Measurements from ENCODE around the gene IL13RA1. TPM values are rescaled to one million over a fixed set of nuclear protein-coding genes. Genes with fewer than 3 reads are reported as not detected.

Gene IL13RA1
- total and polyA plus RNA-seq, 2 experiments from 2014 or later = 2.7 to 6.6 TPM

DNA sequence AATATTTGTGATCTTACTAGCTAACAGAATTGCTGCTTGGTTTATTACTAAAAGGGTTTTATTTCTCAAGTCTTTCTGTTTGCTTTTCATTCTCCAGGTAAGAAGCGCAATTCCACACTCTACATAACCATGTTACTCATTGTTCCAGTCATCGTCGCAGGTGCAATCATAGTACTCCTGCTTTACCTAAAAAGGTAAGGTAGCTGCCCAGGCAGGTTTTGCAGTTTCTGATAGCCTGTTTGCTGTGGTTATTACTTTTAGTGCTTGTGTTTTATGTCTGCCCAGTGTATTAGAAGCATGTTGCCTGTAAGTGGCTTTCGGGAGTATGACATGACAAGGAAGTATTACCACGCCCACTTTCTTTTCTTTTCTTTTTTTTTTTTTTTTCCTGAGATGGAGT, 46.4 kb downstream of the IL13RA1 start (continued):
- TF ChIP-seq, protein P1, sequence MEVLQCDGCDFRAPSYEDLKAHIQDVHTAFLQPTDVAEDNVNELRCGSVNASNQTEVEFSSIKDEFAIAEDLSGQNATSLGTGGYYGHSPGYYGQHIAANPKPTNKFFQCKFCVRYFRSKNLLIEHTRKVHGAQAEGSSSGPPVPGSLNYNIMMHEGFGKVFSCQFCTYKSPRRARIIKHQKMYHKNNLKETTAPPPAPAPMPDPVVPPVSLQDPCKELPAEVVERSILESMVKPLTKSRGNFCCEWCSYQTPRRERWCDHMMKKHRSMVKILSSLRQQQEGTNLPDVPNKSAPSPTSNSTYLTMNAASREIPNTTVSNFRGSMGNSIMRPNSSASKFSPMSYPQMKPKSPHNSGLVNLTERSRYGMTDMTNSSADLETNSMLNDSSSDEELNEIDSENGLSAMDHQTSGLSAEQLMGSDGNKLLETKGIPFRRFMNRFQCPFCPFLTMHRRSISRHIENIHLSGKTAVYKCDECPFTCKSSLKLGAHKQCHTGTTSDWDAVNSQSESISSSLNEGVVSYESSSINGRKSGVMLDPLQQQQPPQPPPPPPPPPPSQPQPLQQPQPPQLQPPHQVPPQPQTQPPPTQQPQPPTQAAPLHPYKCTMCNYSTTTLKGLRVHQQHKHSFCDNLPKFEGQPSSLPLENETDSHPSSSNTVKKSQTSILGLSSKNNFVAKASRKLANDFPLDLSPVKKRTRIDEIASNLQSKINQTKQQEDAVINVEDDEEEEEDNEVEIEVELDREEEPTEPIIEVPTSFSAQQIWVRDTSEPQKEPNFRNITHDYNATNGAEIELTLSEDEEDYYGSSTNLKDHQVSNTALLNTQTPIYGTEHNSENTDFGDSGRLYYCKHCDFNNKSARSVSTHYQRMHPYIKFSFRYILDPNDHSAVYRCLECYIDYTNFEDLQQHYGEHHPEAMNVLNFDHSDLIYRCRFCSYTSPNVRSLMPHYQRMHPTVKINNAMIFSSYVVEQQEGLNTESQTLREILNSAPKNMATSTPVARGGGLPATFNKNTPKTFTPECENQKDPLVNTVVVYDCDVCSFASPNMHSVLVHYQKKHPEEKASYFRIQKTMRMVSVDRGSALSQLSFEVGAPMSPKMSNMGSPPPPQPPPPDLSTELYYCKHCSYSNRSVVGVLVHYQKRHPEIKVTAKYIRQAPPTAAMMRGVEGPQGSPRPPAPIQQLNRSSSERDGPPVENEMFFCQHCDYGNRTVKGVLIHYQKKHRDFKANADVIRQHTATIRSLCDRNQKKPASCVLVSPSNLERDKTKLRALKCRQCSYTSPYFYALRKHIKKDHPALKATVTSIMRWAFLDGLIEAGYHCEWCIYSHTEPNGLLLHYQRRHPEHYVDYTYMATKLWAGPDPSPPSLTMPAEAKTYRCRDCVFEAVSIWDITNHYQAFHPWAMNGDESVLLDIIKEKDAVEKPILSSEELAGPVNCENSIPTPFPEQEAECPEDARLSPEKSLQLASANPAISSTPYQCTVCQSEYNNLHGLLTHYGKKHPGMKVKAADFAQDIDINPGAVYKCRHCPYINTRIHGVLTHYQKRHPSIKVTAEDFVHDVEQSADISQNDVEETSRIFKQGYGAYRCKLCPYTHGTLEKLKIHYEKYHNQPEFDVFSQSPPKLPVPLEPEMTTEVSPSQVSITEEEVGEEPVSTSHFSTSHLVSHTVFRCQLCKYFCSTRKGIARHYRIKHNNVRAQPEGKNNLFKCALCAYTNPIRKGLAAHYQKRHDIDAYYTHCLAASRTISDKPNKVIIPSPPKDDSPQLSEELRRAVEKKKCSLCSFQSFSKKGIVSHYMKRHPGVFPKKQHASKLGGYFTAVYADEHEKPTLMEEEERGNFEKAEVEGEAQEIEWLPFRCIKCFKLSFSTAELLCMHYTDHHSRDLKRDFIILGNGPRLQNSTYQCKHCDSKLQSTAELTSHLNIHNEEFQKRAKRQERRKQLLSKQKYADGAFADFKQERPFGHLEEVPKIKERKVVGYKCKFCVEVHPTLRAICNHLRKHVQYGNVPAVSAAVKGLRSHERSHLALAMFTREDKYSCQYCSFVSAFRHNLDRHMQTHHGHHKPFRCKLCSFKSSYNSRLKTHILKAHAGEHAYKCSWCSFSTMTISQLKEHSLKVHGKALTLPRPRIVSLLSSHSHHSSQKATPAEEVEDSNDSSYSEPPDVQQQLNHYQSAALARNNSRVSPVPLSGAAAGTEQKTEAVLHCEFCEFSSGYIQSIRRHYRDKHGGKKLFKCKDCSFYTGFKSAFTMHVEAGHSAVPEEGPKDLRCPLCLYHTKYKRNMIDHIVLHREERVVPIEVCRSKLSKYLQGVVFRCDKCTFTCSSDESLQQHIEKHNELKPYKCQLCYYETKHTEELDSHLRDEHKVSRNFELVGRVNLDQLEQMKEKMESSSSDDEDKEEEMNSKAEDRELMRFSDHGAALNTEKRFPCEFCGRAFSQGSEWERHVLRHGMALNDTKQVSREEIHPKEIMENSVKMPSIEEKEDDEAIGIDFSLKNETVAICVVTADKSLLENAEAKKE (CRISPR knock-in tag; IDR thresholded peaks at IDR 0.05) = no peak
- no peak for TF ChIP-seq CREB1 (CRISPR knock-in tag; IDR thresholded peaks at IDR 0.05; ENCODE audit: low read depth)
- TF ChIP-seq, protein P2, sequence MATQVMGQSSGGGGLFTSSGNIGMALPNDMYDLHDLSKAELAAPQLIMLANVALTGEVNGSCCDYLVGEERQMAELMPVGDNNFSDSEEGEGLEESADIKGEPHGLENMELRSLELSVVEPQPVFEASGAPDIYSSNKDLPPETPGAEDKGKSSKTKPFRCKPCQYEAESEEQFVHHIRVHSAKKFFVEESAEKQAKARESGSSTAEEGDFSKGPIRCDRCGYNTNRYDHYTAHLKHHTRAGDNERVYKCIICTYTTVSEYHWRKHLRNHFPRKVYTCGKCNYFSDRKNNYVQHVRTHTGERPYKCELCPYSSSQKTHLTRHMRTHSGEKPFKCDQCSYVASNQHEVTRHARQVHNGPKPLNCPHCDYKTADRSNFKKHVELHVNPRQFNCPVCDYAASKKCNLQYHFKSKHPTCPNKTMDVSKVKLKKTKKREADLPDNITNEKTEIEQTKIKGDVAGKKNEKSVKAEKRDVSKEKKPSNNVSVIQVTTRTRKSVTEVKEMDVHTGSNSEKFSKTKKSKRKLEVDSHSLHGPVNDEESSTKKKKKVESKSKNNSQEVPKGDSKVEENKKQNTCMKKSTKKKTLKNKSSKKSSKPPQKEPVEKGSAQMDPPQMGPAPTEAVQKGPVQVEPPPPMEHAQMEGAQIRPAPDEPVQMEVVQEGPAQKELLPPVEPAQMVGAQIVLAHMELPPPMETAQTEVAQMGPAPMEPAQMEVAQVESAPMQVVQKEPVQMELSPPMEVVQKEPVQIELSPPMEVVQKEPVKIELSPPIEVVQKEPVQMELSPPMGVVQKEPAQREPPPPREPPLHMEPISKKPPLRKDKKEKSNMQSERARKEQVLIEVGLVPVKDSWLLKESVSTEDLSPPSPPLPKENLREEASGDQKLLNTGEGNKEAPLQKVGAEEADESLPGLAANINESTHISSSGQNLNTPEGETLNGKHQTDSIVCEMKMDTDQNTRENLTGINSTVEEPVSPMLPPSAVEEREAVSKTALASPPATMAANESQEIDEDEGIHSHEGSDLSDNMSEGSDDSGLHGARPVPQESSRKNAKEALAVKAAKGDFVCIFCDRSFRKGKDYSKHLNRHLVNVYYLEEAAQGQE (IDR thresholded peaks at IDR 0.05; ENCODE audit: unreplicated experiment) = no peak

- TF ChIP-seq CTCF (conservative IDR thresholded peaks at IDR 0.05; ENCODE audit: low read depth in 2 of 2) (no peak), ZNF331 (CRISPR knock-in tag; IDR thresholded peaks at IDR 0.05; ENCODE audit: low read depth) (no peak), ZNF114 (CRISPR knock-in tag; IDR thresholded peaks at IDR 0.05) (no peak), STAT1 (IDR thresholded peaks at IDR 0.05; ENCODE audit: unreplicated experiment) (no peak), EZH2 (IDR thresholded peaks at IDR 0.05; ENCODE audit: low read depth, unreplicated experiment) (no peak)
- H3K9me2 ChIP-seq (ENCODE audit: insufficient read depth) = no peaks in the 10 kb centered on the region
- DNase-seq (ENCODE audit: low spot score) (no peak), ATAC-seq (no peak)
- H3K27ac Mint-ChIP-seq = no peak overlapping the region; the same call in 1 of the 2 replicates
- H3K27ac ChIP-seq (ENCODE audit: low read depth) = no peak overlapping the region
- no peaks in the 10 kb centered on the region for H3K36me3 ChIP-seq (ENCODE audit: insufficient read depth)
- H3K4me2 ChIP-seq = no peak overlapping the region
- no peaks in the 10 kb centered on the region for H3K27me3 ChIP-seq (ENCODE audit: insufficient read depth)
- H3K27me3 Mint-ChIP-seq (ENCODE audit: insufficient read depth, low read depth, poor library complexity) = no peaks in the 10 kb centered on the region
- H4K20me1 ChIP-seq (replicated peaks; ENCODE audit: insufficient read depth) = no peaks in the 10 kb centered on the region
- H3K36me3 Mint-ChIP-seq (ENCODE audit: low read depth) = no peaks in the 10 kb centered on the region
- H3K79me2 ChIP-seq (replicated peaks; ENCODE audit: insufficient read depth) = no peaks in the 10 kb centered on the region
- no peak overlapping the region for H3K4me3 Mint-ChIP-seq
- no peak overlapping the region for H2AFZ ChIP-seq
- no peaks in the 10 kb centered on the region for H3K4me1 Mint-ChIP-seq
- no peaks in the 10 kb centered on the region for H3F3A ChIP-seq (replicated peaks; ENCODE audit: low read depth)
- no peaks in the 10 kb centered on the region for H3K9me3 Mint-ChIP-seq
- no peaks in the 10 kb centered on the region for H3K4me1 ChIP-seq (ENCODE audit: insufficient read depth)
- H3K4me3 ChIP-seq = no peak overlapping the region
Measured at GRCh38 chrX:118779581-118779980, 52.2 kb downstream of the IL13RA1 start.

Measured in GM23338 (cell line).